Effector memory CD8-positive, alpha-beta T cell (primary cell): Measurements from ENCODE around the gene BDP1.
"Not testable (repeated sequence)": the region's sequence is repeated elsewhere in the genome, so short reads cannot be mapped to it uniquely, and the experiment has no call there.

ENCODE experiments used
- ATAC-seq: fragments of 150-1000 bp; cut with Tn5 transposase; replicated peaks from 2 replicates; pipeline ENCODE4 v1.10.0; 2021; ENCODE audit warnings: mild to moderate bottlenecking, moderate library complexity
- DNase-seq, 3 experiments: peaks; one replicate each; pipeline ENCODE4 v3.0.0; 2021
- H3K27ac Mint-ChIP-seq, 2 donors: one replicate each; pipeline ENCODE4 v1.8.0; 2022; ENCODE audit warnings: mild to moderate bottlenecking in 2 of 2, mixed read lengths in 2 of 2, moderate library complexity in 2 of 2
- H3K27me3 Mint-ChIP-seq, 2 donors: one replicate each; pipeline ENCODE4 v1.8.0; 2022; ENCODE audit warnings: mixed read lengths in 2 of 2
- H3K36me3 Mint-ChIP-seq: one replicate; pipeline ENCODE4 v1.8.0; 2022; ENCODE audit warnings: mild to moderate bottlenecking, moderate library complexity, mixed read lengths; ENCODE audit not compliant: insufficient read depth
- H3K4me1 Mint-ChIP-seq, 2 donors: one replicate each; pipeline ENCODE4 v1.8.0; 2022; ENCODE audit warnings: low read depth in 2 of 2, mixed read lengths in 2 of 2
- H3K4me3 Mint-ChIP-seq, 2 donors: one replicate each; pipeline ENCODE4 v1.8.0; 2022; ENCODE audit warnings: mild to moderate bottlenecking in 2 of 2, mixed read lengths in 2 of 2, moderate library complexity in 2 of 2
- H3K9me3 Mint-ChIP-seq, 2 donors: one replicate each; pipeline ENCODE4 v1.8.0; 2022; ENCODE audit warnings: mixed read lengths in 2 of 2

BDP1 gene

GRCh38 chr5:71445523-71446152, 9.8 kb upstream of the BDP1 start:
- not testable (repeated sequence) for H3K4me1 Mint-ChIP-seq, H3K27ac Mint-ChIP-seq, H3K9me3 Mint-ChIP-seq, DNase-seq, H3K36me3 Mint-ChIP-seq, H3K4me3 Mint-ChIP-seq
- peak; percentile 29 for ATAC-seq
- peaks cover 19 to 28% of the 10 kb centered on the region in 2 donors for H3K27me3 Mint-ChIP-seq

- H3K27ac Mint-ChIP-seq, DNase-seq, H3K4me3 Mint-ChIP-seq, H3K36me3 Mint-ChIP-seq, ATAC-seq, H3K9me3 Mint-ChIP-seq, H3K4me1 Mint-ChIP-seq: not testable (repeated sequence)
- H3K27me3 Mint-ChIP-seq = peaks cover 25% of the 10 kb centered on the region in 2 donors
Observed at GRCh38 chr5:71446540-71447216, 8.8 kb upstream of the BDP1 start.

- DNase-seq (peak; percentile 10 to 20 (median 15)), ATAC-seq (peak; percentile 92)
- not testable (repeated sequence) for H3K9me3 Mint-ChIP-seq, H3K27ac Mint-ChIP-seq, H3K4me3 Mint-ChIP-seq, H3K4me1 Mint-ChIP-seq, H3K36me3 Mint-ChIP-seq
- H3K27me3 Mint-ChIP-seq = peaks cover 29 to 31% of the 10 kb centered on the region in 2 donors
Observed at GRCh38 chr5:71447218-71447808, 8.1 kb upstream of the BDP1 start.

DNA sequence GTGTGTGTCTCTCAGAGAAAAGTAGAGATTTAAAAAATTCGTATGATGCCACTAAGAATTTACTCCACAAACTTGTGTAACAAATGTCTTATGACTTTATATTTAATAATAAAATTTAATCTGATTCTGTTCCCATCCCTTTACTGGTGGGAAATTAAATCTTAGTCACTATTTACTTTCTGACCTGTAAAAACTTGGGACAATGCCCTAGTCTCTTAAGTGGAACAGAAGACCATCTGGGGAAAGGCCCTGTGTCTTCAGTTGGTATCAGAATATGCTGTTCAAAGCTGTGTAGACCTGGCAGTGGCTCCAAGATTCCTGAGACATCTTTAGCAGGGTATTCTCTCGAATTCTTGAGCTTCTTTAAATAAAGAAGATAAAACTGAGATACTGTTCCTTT, 2.6 kb upstream of the BDP1 start:
- no peaks in the 10 kb centered on the region for H3K9me3 Mint-ChIP-seq
- peaks cover 18 to 28% of the 10 kb centered on the region in 2 donors for H3K27me3 Mint-ChIP-seq
- ATAC-seq (no peak), DNase-seq (no peak)
- H3K36me3 Mint-ChIP-seq = peaks cover 21% of the 10 kb centered on the region
- H3K4me3 Mint-ChIP-seq = no peak overlapping the region
- no peak overlapping the region for H3K27ac Mint-ChIP-seq
- peaks cover 16 to 18% of the 10 kb centered on the region in 2 donors for H3K4me1 Mint-ChIP-seq

DNA sequence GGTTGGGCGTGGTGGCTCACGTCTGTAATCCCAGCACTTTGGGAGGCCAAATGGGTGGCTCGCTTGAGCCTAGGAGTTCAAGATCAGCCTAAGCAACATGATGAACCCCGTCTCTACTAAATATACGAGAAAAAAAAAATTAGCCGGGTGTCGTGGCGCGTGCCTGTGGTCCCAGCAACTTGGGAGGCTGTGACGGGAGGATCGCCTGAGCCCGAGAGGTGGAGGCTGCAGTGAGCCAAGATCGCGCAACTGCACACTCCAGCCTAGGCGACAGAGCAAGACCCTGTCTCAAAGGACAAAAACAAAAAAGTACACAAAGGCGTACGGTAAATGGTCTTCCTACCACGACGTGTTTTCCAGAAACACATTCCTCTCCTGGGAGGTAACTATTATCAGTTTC, 538 bp upstream of the BDP1 start:
- peak overlapping the region; percentile 91 to 96 for H3K4me3 Mint-ChIP-seq
- no peak for ATAC-seq
- peak overlapping the region; percentile 96 to 99 for H3K27ac Mint-ChIP-seq
- no peaks in the 10 kb centered on the region for H3K9me3 Mint-ChIP-seq
- H3K4me1 Mint-ChIP-seq = peaks cover 16 to 18% of the 10 kb centered on the region in 2 donors
- peaks cover 32% of the 10 kb centered on the region for H3K36me3 Mint-ChIP-seq
- DNase-seq = no peak
- peaks cover 18 to 23% of the 10 kb centered on the region in 2 donors for H3K27me3 Mint-ChIP-seq

DNA sequence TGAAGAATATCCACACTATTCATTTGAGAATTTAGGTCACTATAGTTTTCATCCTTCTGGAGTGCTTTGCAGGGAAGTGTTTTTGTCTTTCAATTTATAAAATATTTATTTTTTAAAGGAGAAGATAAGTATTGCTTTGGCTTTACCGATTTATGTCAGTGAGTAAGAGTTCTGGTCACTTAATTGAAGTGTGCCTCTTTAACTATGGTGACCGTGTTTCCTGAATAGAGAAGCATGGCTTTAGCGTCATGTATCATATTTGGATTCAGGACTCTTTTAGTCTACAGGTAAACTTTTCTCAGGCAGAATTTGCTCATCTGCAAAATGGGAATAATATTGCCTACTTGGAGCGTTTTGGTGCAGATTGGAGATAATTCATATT, 902 bp downstream of the BDP1 start:
- Mint-ChIP-seq H3K4me1 (peaks cover 16 to 18% of the 10 kb centered on the region in 2 donors), H3K9me3 (no peaks in the 10 kb centered on the region), H3K36me3 (peaks cover 46% of the 10 kb centered on the region), H3K27ac (peak overlapping the region; percentile 96 to 99), H3K27me3 (peaks cover 10 to 17% of the 10 kb centered on the region in 2 donors), H3K4me3 (peak overlapping the region; percentile 91 to 96)
- no peak for ATAC-seq
- no peak for DNase-seq

DNA sequence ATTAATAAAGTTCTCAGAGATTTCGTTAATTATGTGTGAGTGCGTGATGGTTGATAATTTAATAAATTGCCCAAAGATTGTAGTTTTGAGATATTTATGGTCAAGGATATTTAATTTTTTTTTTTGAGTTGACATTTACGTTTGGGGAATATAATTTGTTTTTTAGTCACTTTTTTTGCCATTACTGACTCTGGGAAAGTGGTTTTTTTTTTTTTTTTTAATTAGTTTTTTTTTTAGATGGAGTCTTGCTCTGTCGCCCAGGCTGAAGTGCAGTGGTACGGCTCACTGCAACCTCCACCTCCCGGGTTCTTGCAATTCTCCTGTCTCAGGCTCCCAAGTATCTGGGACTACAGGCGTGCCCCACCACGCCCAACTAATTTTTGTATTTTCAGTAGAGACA, 1.7 kb downstream of the BDP1 start:
- Mint-ChIP-seq H3K4me3 (peak overlapping the region; percentile 91 to 96), H3K36me3 (peaks cover 54% of the 10 kb centered on the region), H3K9me3 (no peaks in the 10 kb centered on the region), H3K4me1 (peaks cover 16 to 18% of the 10 kb centered on the region in 2 donors), H3K27me3 (peaks cover 3 to 11% of the 10 kb centered on the region in 2 donors), H3K27ac (peak overlapping the region in 1 of 2 donors; percentile 96)
- DNase-seq (no peak), ATAC-seq (no peak)

- DNase-seq (no peak), ATAC-seq (no peak)
- H3K4me1 Mint-ChIP-seq = peaks cover 12 to 14% of the 10 kb centered on the region in 2 donors
- no peaks in the 10 kb centered on the region for H3K9me3 Mint-ChIP-seq
- H3K36me3 Mint-ChIP-seq = peaks cover 79% of the 10 kb centered on the region
- no peaks in the 10 kb centered on the region for H3K27me3 Mint-ChIP-seq
- H3K27ac Mint-ChIP-seq = no peak overlapping the region
- H3K4me3 Mint-ChIP-seq = no peak overlapping the region
Observed at GRCh38 chr5:71460693-71461092, 5.2 kb downstream of the BDP1 start.

DNA sequence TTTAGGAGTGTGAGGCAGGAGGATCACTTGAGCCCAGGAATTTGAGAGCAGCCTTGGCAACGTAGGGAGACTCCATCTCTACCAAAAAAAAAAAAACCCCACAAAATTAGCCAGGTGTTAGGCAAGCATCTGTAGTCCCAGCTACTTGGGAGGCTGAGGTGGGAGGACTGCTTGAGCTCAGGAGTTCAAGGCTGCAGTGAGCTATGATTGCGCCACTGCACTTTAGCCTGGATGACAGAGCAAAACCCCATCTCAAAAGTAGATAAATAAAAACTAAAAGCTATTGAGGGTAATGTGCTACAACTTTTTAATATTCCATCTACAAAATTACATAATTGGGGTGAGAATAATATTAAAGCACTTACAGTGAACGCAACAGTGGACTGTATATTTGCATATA, 5.9 kb downstream of the BDP1 start:
- H3K36me3 Mint-ChIP-seq = peaks cover 78% of the 10 kb centered on the region
- H3K9me3 Mint-ChIP-seq = no peaks in the 10 kb centered on the region
- H3K4me1 Mint-ChIP-seq = peaks cover 6 to 7% of the 10 kb centered on the region in 2 donors
- ATAC-seq (no peak), DNase-seq (no peak)
- H3K27ac Mint-ChIP-seq = no peak overlapping the region
- no peaks in the 10 kb centered on the region for H3K27me3 Mint-ChIP-seq
- no peak overlapping the region for H3K4me3 Mint-ChIP-seq

DNA sequence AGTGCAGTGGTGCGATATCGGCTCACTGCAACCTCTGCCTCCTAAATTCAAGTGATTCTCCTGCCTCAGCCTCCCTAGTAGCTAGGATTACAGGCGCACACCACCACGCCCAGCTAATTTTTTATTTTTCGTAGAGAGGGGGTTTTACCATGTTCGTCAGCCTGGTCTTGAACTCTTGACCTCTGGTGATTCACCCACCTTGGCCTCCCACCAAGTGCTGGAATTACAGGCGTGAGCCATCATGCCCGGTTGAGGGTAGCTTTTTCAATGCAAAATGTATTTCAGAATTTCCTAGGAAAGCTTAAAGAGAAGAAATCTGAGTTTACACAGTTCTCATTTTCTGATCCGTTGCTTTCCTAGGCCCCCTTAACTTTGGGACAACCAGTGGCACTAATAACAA, 15.7 kb downstream of the BDP1 start:
- ATAC-seq (no peak), DNase-seq (no peak)
- H3K9me3 Mint-ChIP-seq = no peaks in the 10 kb centered on the region
- H3K27me3 Mint-ChIP-seq = no peaks in the 10 kb centered on the region
- H3K36me3 Mint-ChIP-seq = peaks cover 88% of the 10 kb centered on the region
- no peaks in the 10 kb centered on the region for H3K4me1 Mint-ChIP-seq
- H3K4me3 Mint-ChIP-seq = no peak overlapping the region
- peak overlapping the region; percentile 49 to 72 for H3K27ac Mint-ChIP-seq

GRCh38 chr5:71475788-71476384, 20.4 kb downstream of the BDP1 start:
- no peak for DNase-seq
- Mint-ChIP-seq H3K27ac (no peak overlapping the region), H3K36me3 (peaks cover 78% of the 10 kb centered on the region), H3K9me3 (no peaks in the 10 kb centered on the region), H3K4me1 (no peaks in the 10 kb centered on the region), H3K27me3 (no peaks in the 10 kb centered on the region), H3K4me3 (no peak overlapping the region)
- peak; percentile 58 for ATAC-seq

DNA sequence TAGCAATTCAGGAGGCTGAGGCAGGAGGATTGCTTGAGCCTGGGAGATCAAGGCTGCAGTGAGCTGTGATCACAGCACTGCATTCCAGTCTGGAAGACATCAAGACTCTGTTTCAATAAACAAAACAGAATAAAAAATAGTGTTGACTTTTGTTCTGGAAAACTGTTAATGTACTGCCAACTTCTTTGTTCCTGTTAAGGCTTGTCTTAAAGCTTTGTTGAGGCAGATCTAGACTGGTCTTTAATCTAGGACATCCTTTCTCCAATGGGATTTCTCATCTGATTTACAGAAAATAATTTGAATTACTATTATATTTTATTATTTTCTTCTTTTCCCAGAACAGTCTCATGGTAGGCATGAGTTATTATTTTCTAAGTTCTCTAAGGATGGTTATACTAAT, 26.0 kb downstream of the BDP1 start:
- peaks cover 9 to 11% of the 10 kb centered on the region in 2 donors for H3K4me1 Mint-ChIP-seq
- H3K27ac Mint-ChIP-seq = no peak overlapping the region
- no peak overlapping the region for H3K4me3 Mint-ChIP-seq
- no peaks in the 10 kb centered on the region for H3K9me3 Mint-ChIP-seq
- no peak for ATAC-seq
- DNase-seq = no peak
- peaks cover 72% of the 10 kb centered on the region for H3K36me3 Mint-ChIP-seq
- H3K27me3 Mint-ChIP-seq = no peaks in the 10 kb centered on the region

DNA sequence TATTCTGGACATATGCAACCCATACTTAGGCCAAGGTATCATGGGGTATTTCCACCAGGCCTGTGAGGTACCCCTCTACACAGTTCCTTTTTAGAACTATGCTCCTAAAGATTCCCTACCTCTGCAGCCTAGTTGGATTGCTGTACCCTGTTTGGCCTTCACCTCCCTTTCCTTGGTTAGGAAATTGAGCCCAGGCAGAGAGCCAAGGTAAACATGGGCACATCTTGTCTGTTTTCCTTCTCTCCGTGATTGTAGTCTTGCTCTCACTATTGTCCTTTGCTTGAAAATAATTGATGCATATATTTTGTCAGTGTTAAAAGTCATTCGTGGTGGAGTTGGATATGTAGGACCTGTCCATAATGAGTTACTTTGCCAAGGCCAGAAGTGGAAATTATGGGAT, 26.7 kb downstream of the BDP1 start:
- no peak overlapping the region for H3K27ac Mint-ChIP-seq

More for the DNA sequence above, 26.7 kb downstream of the BDP1 start:
- Mint-ChIP-seq H3K36me3 (peaks cover 72% of the 10 kb centered on the region), H3K27me3 (no peaks in the 10 kb centered on the region), H3K9me3 (no peaks in the 10 kb centered on the region), H3K4me3 (no peak overlapping the region), H3K4me1 (peaks cover 9 to 11% of the 10 kb centered on the region in 2 donors)
- no peak for ATAC-seq
- DNase-seq = no peak
